OCI-LY1 (cell line): ENCODE measurements around the gene CD1B.

Experiments
- H2AFZ ChIP-seq: fragments of 200-600 bp; sonication (generic), shearing (Covaris generic); 2 replicates; pipeline ENCODE4 v1.6.0; 2014; ENCODE audit warnings: antibody characterized with exemption, mild to moderate bottlenecking, low read length
- H3F3A ChIP-seq: fragments of 200-600 bp; sonication (generic), shearing (Covaris generic); 2 replicates; pipeline ENCODE4 v1.6.0; 2014; ENCODE audit warnings: mild to moderate bottlenecking, antibody characterized with exemption, low read length, moderate library complexity; ENCODE audit not compliant: insufficient read depth
- H3K27ac ChIP-seq: fragments of 200-600 bp; sonication (generic); 2 replicates; pipeline ENCODE4 v1.5.1; 2014; ENCODE audit warnings: low read length, mixed run types, mild to moderate bottlenecking, low read depth; ENCODE audit not compliant: poor library complexity, severe bottlenecking
- H3K27me3 ChIP-seq: fragments of 200-600 bp; sonication (generic); 2 replicates; pipeline ENCODE4 v1.6.0; 2014; ENCODE audit warnings: antibody characterized with exemption, mild to moderate bottlenecking, low read length, moderate library complexity; ENCODE audit not compliant: insufficient read depth
- H3K36me3 ChIP-seq: fragments of 200-600 bp; sonication (generic); 2 replicates; pipeline ENCODE4 v1.6.1; 2014; ENCODE audit warnings: mild to moderate bottlenecking, antibody characterized with exemption, low read length, moderate library complexity, mixed read lengths; ENCODE audit not compliant: insufficient read depth
- H3K4me1 ChIP-seq: fragments of 200-600 bp; sonication (generic); 2 replicates; pipeline ENCODE4 v1.5.1; 2014; ENCODE audit warnings: mild to moderate bottlenecking, low read length, moderate library complexity; ENCODE audit not compliant: insufficient read depth, severe bottlenecking
- H3K4me2 ChIP-seq: fragments of 200-600 bp; sonication (generic), shearing (Covaris generic); 2 replicates; pipeline ENCODE4 v1.6.1; 2014; ENCODE audit warnings: low read length
- H3K4me3 ChIP-seq: fragments of 200-600 bp; sonication (generic); 2 replicates; pipeline ENCODE4 v1.5.1; 2014; ENCODE audit warnings: low read length, low read depth, mild to moderate bottlenecking, mixed read lengths; ENCODE audit not compliant: poor library complexity, severe bottlenecking
- H3K79me2 ChIP-seq: fragments of 200-600 bp; shearing (Covaris generic); 2 replicates; pipeline ENCODE4 v1.6.1; 2016; ENCODE audit warnings: mixed run types, low read length, mixed read lengths; ENCODE audit not compliant: insufficient read depth
- H3K9ac ChIP-seq: fragments of 200-600 bp; sonication (generic), shearing (Covaris generic); 2 replicates; pipeline ENCODE4 v1.6.1; 2014; ENCODE audit warnings: mild to moderate bottlenecking, low read length, mixed read lengths
- H3K9me2 ChIP-seq: fragments of 200-600 bp; sonication (generic), shearing (Covaris generic); 2 replicates; pipeline ENCODE4 v1.6.1; 2014; ENCODE audit warnings: low read depth, mild to moderate bottlenecking, low read length, mixed read lengths
- H3K9me3 ChIP-seq: fragments of 200-600 bp; shearing (Covaris generic); 2 replicates; pipeline ENCODE4 v1.6.1; 2014; ENCODE audit warnings: low read length, mixed read lengths
- H4K20me1 ChIP-seq: fragments of 200-600 bp; sonication (generic), shearing (Covaris generic); 2 replicates; pipeline ENCODE4 v1.6.0; 2016; ENCODE audit warnings: mild to moderate bottlenecking, low read length; ENCODE audit not compliant: insufficient read depth
- EZH2 ChIP-seq: fragments of 200-600 bp; sonication (generic), shearing (Covaris generic); IDR thresholded peaks from 2 replicates; pipeline ENCODE4 v1.8.0; 2017; ENCODE audit warnings: borderline replicate concordance, mixed run types, mild to moderate bottlenecking, antibody characterized with exemption, low read length, moderate library complexity, mixed read lengths
- TF ChIP-seq, protein P1 (sequence below): fragments of 200-600 bp; sonication (generic), shearing (Covaris generic); IDR thresholded peaks from 2 replicates; pipeline ENCODE4 v1.5.1; 2017; ENCODE audit warnings: mild to moderate bottlenecking, antibody characterized with exemption, low read length, moderate library complexity, mixed read lengths

CD1B gene

DNA sequence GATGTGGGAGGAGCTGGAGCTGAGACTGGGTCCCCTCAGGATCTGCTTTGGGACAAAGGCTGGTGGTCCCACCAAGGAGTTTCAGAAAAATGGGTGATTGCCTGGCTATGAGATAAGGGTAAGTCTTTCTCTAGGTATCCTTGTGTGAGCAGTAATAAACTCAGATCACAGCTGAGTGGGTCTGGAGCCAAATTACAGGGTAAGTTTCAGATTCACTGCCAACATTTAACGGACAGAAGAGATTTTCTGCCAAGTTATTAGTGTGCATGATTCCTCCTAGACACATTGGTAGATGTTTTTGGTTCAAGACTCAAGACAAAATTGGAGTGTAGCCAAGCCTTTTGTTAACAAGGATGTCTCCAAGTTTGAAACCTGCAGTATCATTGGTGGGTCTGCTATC lies 7.5 kb downstream of the CD1B start:
- Histone ChIP-seq H4K20me1 (no peaks in the 10 kb centered on the region), H2AFZ (no peak overlapping the region), H3K9ac (no peak overlapping the region), H3K27me3 (no peaks in the 10 kb centered on the region), H3K4me2 (no peak overlapping the region), H3K4me1 (no peaks in the 10 kb centered on the region), H3K79me2 (no peaks in the 10 kb centered on the region), H3K27ac (no peak overlapping the region), H3K36me3 (no peaks in the 10 kb centered on the region), H3F3A (no peaks in the 10 kb centered on the region), H3K9me2 (no peaks in the 10 kb centered on the region), H3K4me3 (no peak overlapping the region), H3K9me3 (no peaks in the 10 kb centered on the region)
- TF ChIP-seq, protein P1, sequence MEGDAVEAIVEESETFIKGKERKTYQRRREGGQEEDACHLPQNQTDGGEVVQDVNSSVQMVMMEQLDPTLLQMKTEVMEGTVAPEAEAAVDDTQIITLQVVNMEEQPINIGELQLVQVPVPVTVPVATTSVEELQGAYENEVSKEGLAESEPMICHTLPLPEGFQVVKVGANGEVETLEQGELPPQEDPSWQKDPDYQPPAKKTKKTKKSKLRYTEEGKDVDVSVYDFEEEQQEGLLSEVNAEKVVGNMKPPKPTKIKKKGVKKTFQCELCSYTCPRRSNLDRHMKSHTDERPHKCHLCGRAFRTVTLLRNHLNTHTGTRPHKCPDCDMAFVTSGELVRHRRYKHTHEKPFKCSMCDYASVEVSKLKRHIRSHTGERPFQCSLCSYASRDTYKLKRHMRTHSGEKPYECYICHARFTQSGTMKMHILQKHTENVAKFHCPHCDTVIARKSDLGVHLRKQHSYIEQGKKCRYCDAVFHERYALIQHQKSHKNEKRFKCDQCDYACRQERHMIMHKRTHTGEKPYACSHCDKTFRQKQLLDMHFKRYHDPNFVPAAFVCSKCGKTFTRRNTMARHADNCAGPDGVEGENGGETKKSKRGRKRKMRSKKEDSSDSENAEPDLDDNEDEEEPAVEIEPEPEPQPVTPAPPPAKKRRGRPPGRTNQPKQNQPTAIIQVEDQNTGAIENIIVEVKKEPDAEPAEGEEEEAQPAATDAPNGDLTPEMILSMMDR, result no peak
- no peak for TF ChIP-seq EZH2

DNA sequence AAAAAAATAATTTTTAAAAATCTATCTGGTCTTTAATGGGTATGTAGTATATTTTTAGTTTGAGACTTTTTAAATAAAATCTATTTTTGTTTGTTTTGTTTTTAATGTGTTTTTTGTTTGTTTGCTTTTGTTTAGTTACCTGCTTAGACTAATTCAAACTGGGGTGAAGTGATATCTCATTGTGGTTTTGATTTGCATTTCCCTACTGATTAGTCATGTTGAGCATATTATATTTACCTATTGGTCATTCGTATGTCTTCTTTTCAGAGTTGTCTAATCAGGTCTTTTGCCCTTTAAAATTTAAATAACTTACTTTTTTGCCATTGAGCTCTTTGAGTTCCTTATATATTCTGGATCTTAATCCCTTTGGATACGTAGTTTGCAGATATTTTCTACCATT lies 20.3 kb downstream of the CD1B start:
- no peaks in the 10 kb centered on the region for H3K36me3 ChIP-seq
- 0 out of 2 replicates have a peak, but pooled peaks cover 3% of the 10 kb centered on the region for H3K9me3 ChIP-seq
- H3K9ac ChIP-seq, result no peak overlapping the region
- H3K9me2 ChIP-seq, result no peaks in the 10 kb centered on the region
- no peaks in the 10 kb centered on the region for H3F3A ChIP-seq
- no peak overlapping the region for H3K27ac ChIP-seq
- no peak overlapping the region for H2AFZ ChIP-seq
- no peaks in the 10 kb centered on the region for H3K79me2 ChIP-seq
- no peak overlapping the region for H3K4me3 ChIP-seq
- H3K27me3 ChIP-seq, result no peaks in the 10 kb centered on the region
- TF ChIP-seq EZH2, result no peak
- TF ChIP-seq, protein P1, result no peak
- H3K4me1 ChIP-seq, result no peaks in the 10 kb centered on the region
- H4K20me1 ChIP-seq, result no peaks in the 10 kb centered on the region
- no peak overlapping the region for H3K4me2 ChIP-seq

DNA sequence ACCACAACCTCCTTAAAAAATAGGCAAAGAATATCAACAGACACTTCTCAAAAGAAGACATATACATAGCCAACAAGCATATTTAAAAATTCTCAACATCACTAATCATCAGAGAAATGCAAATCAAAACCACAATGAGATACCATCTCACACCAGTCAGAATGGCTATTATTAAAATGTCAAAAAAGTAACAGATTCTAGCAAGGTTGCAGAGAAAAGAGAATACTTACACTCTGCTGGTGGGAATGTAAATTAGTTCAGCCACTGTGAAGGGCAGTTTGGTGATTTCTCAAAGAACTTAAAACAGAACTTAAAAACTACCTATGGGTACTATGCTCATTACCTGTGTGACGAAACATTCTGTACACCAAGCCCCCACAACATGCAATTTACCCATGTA lies 20.7 kb downstream of the CD1B start:
- Histone ChIP-seq H3K4me1 (no peaks in the 10 kb centered on the region), H3K9me3 (0 out of 2 replicates have a peak, but pooled peaks cover 3% of the 10 kb centered on the region), H3K36me3 (no peaks in the 10 kb centered on the region), H3K9ac (no peak overlapping the region), H2AFZ (no peak overlapping the region), H3F3A (no peaks in the 10 kb centered on the region), H3K27ac (no peak overlapping the region), H4K20me1 (no peaks in the 10 kb centered on the region), H3K4me3 (no peak overlapping the region), H3K4me2 (no peak overlapping the region), H3K79me2 (no peaks in the 10 kb centered on the region), H3K27me3 (no peaks in the 10 kb centered on the region), H3K9me2 (no peaks in the 10 kb centered on the region)
- TF ChIP-seq EZH2, result no peak
- TF ChIP-seq, protein P1, result no peak
